Panc1 (cell line): ENCODE measurements around the gene RILPL1.

Experiments
- CTCF ChIP-seq: fragments of 450-650 bp; IDR thresholded peaks from 2 replicates; pipeline ENCODE4 v1.5.1; 2017; ENCODE audit warnings: mild to moderate bottlenecking
- POLR2AphosphoS5 ChIP-seq: IDR thresholded peaks from 2 replicates; pipeline ENCODE4 v1.6.1; 2012; ENCODE audit warnings: mild to moderate bottlenecking, low read depth, low read length, moderate library complexity
- REST ChIP-seq, 2 experiments: IDR thresholded peaks; 2 replicates each; pipeline ENCODE4 v1.6.1; 2011 to 2012; ENCODE audit warnings: low read depth in 2 of 2, control low read depth in 1 of 2, low read length in 1 of 2, mild to moderate bottlenecking in 1 of 2, moderate library complexity in 1 of 2; ENCODE audit not compliant: insufficient read depth in 1 of 2
- TCF7L2 ChIP-seq: IDR thresholded peaks from 2 replicates; pipeline ENCODE4 v1.6.1; 2011; ENCODE audit warnings: mild to moderate bottlenecking, low read depth, low read length, inconsistent platforms

- no peak for TF ChIP-seq CTCF
- TF ChIP-seq POLR2AphosphoS5, result no peak
- TF ChIP-seq TCF7L2, result no peak
- no peak for TF ChIP-seq REST (IDR thresholded peaks at IDR 0.05; ENCODE audit: insufficient read depth in 1 of 2, low read depth in 2 of 2, low read length in 1 of 2)
These were observed 47.8 kb downstream of the RILPL1 start for GRCh38 chr12:123485756-123486155.
